ENCODE results near the gene RIN3. TPM values are rescaled to one million over a fixed set of nuclear protein-coding genes. Genes with fewer than 3 reads are reported as not detected.
"Not testable (repeated sequence)": the region's sequence is repeated elsewhere in the genome, so short reads cannot be mapped to it uniquely, and the experiment has no call there.

RIN3 gene
- total RNA-seq, 2 experiments from 2014 or later = 52.6 to 56.8 TPM

DNA sequence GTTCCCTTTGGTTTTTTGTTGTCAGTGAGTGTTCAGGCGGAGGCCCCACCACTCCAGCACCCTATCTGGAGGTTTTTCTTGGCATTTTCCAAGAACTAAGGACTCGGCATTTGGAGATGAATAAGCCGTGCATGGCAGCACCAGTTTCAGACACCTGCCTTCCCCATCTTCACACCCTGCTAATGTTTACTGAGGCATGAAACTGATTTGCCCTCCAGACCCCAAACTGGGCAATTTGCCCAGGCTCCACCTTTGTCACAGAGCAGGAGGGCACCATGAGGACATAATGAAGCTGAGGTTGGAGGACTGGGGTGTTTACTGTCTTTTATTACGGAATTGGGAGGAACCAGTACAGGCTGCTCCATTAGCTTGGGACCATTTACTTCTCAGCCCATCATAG lies 121.5 kb downstream of the RIN3 start:
- H3K9me3 Mint-ChIP-seq = no peaks in the 10 kb centered on the region
- CTCF ChIA-PET = interaction anchor here (1.9 kb wide), 1 partner anchor 16 kb away, joined by 4 read pairs; no protein-coding TSS in a partner anchor
- H3K27ac Mint-ChIP-seq = no peak overlapping the region
- peaks cover 19% of the 10 kb centered on the region for H3K4me1 Mint-ChIP-seq
- H3K4me3 Mint-ChIP-seq = no peak overlapping the region
- no peaks in the 10 kb centered on the region for H3K27me3 Mint-ChIP-seq
- POLR2A ChIA-PET = no interaction called here
- H3K36me3 Mint-ChIP-seq (ENCODE audit: low read depth) = no peaks in the 10 kb centered on the region
- DNase-seq = no peak

DNA sequence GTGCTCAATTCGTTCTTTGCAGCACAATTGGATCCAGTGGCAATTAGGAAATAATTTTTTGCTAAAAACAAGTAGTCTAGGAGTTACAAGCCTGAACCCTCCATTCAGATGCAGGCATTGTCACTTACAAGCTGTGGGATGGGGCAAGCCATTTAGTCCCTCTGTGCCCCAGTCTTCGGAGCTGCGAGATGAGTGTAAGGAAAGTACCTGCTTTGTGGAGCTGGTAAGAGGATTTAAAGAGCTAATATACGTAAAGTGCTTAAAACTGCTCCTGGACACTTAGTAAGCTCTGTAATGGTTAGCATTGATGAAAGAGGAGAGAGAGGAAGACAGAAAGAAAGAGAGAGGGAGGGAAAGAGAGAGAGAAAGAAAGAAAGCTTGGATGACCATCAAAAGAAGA lies 122.3 kb downstream of the RIN3 start:
- POLR2A ChIA-PET = no interaction called here
- H3K27me3 Mint-ChIP-seq = no peaks in the 10 kb centered on the region
- no peak for DNase-seq
- H3K9me3 Mint-ChIP-seq = no peaks in the 10 kb centered on the region
- H3K36me3 Mint-ChIP-seq (ENCODE audit: low read depth) = no peaks in the 10 kb centered on the region
- CTCF ChIA-PET = no interaction called here
- no peak overlapping the region for H3K27ac Mint-ChIP-seq
- H3K4me3 Mint-ChIP-seq = no peak overlapping the region
- H3K4me1 Mint-ChIP-seq = peaks cover 19% of the 10 kb centered on the region

DNA sequence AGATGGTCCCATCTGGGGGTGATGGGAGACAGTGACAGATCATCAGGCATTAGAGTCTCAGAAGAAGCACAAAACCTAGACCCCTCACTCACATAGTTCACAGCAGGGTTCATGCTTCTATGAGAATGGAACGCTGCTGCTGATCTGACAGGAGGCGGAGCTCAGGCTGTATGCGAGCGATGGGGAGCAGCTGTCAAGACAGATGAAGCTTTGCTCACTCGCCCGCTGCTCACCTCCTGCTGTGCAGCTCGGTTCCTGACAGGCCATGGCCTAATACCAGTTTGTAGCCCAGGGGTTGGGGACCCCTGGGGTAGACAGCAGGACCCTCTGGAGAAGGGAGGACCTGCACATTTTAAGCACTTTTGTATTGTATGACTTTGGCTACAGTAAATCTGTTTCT lies 123.6 kb downstream of the RIN3 start:
- no peak overlapping the region for H3K27ac Mint-ChIP-seq
- H3K27me3 Mint-ChIP-seq = no peaks in the 10 kb centered on the region
- CTCF ChIA-PET = interaction anchor here (1.0 kb wide), 1 partner anchor 16 kb away, joined by 3 read pairs; no protein-coding TSS in a partner anchor
- H3K9me3 Mint-ChIP-seq = no peaks in the 10 kb centered on the region
- POLR2A ChIA-PET = no interaction called here
- peaks cover 19% of the 10 kb centered on the region for H3K4me1 Mint-ChIP-seq
- no peaks in the 10 kb centered on the region for H3K36me3 Mint-ChIP-seq (ENCODE audit: low read depth)
- no peak for DNase-seq
- no peak overlapping the region for H3K4me3 Mint-ChIP-seq

DNA sequence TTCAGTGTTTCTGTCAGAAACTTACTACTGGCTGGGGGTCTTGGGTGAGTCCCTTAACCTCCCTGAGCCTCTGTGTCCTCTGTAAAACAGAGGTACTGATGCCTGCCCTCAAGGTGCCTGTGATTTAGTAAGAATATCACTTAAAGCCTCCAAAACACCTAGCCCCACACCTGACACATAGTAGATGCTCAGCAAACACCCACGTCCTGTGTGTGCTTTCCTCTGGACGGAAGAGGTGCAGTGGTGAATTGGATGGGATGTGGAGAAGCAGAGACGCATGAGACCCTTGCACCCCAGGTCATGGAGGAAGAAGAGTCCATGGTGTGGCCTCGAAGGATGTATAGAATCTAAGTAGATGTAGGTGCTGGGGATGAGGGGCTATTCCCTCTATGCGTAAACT lies 124.3 kb downstream of the RIN3 start:
- H3K4me1 Mint-ChIP-seq = peaks cover 14% of the 10 kb centered on the region
- no peaks in the 10 kb centered on the region for H3K9me3 Mint-ChIP-seq
- H3K36me3 Mint-ChIP-seq (ENCODE audit: low read depth) = peaks cover 1% of the 10 kb centered on the region
- H3K4me3 Mint-ChIP-seq = no peak overlapping the region
- DNase-seq = no peak
- no peak overlapping the region for H3K27ac Mint-ChIP-seq
- H3K27me3 Mint-ChIP-seq = no peaks in the 10 kb centered on the region
- POLR2A ChIA-PET = no interaction called here
- CTCF ChIA-PET = interaction anchor here (1.0 kb wide), 1 partner anchor 15 kb away, joined by 3 read pairs; no protein-coding TSS in a partner anchor

DNA sequence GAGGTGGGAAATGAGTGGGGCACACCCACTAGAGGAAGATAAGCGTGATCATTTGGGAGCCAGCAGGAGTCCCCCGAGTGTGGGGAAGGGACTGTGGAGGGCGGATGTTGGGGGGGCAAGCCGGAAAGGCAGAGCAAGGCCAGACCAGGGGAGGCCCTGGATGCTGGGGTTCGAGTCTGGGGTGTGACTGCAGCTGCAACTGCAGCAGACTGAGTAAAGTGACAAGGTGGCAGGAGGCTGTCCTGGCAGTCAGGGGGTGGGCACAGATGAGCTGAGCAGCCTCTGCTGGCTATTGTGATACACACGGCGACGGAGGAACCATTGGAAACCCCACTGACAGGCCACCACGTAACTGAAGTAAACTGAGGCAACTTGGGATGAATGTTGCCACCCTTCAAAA lies 124.7 kb downstream of the RIN3 start:
- H3K9me3 Mint-ChIP-seq = no peaks in the 10 kb centered on the region
- no peak overlapping the region for H3K4me3 Mint-ChIP-seq
- H3K27me3 Mint-ChIP-seq = no peaks in the 10 kb centered on the region
- H3K4me1 Mint-ChIP-seq = peaks cover 10% of the 10 kb centered on the region
- ChIA-PET CTCF (no interaction called here), POLR2A (no interaction called here)
- H3K36me3 Mint-ChIP-seq (ENCODE audit: low read depth) = peaks cover 1% of the 10 kb centered on the region
- no peak overlapping the region for H3K27ac Mint-ChIP-seq
- no peak for DNase-seq

DNA sequence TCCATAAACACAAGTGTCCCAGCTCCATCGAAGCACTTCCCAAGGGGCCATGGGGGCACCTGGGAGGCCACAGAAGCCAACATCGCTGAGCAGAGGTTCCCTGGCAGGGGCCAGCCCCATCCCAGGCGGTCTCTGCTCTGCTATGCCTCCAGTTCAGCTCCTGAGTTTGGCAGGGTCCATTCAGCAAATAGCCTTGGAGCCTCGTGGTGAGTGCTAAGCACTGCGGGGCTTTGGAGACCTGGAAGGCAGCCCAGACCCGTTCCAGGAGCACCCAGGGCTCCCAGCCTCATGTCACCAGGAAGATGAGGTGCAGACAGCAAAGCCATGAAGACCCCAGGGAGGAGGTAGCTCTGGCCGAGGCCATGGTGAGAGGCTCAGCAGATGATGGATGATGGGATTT lies 125.3 kb downstream of the RIN3 start:
- Mint-ChIP-seq H3K9me3 (no peaks in the 10 kb centered on the region), H3K4me1 (peaks cover 5% of the 10 kb centered on the region), H3K27ac (peak overlapping the region; percentile 20), H3K27me3 (no peaks in the 10 kb centered on the region), H3K36me3 (ENCODE audit: low read depth) (peaks cover 1% of the 10 kb centered on the region), H3K4me3 (no peak overlapping the region)
- CTCF ChIA-PET = no interaction called here
- DNase-seq = no peak
- POLR2A ChIA-PET = no interaction called here

DNA sequence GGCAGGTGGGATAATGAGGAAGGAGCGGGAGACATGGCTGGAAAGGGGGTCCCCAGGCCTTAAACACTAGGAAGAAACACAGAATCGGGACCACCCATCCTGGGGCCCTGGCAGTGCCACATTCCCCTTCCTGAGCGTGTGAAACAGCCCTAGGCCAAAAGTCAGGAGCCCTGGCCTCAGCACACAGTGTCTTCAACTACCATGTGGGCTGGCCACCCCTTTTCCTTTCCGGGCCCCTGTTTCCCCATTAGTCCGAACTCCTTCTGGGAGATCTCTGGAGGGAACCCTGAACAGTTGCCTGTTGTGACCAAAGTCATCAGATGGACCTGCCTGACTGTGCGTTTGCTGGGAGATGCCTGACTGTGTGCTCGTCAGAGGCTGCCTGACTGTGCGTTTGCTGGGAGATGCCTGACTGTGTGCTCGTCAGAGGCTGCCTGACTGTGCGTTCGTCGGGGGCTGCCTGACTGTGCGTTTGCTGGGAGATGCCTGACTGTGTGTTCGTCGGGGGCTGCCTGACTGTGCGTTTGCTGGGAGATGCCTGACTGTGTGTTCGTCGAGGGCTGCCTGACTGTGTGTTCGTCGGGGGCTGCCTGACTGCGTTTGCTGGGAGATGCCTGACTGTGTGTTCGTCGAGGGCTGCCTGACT lies 126.0 kb downstream of the RIN3 start:
- H3K27me3 Mint-ChIP-seq; H3K36me3 Mint-ChIP-seq (ENCODE audit: low read depth); DNase-seq; H3K4me1 Mint-ChIP-seq; CTCF ChIA-PET; H3K9me3 Mint-ChIP-seq; POLR2A ChIA-PET; H3K4me3 Mint-ChIP-seq: not testable (repeated sequence)
- peak overlapping the region; percentile 20 for H3K27ac Mint-ChIP-seq

DNA sequence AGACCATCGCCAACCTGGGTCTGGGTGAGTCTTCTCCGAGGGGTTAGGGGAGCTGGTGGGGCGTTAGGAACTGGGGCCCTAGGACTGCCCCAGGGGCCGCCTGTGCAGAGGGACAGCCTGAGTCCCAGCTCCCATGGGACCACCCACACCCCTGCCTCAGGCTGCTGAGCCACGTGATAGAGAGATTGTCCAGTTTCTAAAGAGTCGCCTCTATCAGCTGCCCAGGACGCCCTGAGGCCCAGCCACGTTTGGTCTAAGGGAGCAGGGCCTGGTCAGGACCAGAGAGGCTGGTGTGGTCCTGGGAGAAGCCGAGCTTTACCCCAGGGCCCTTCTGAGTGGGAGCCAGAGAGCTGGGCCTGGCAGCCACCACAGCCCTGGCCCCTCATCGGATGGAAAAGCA lies 127.7 kb downstream of the RIN3 start:
- ChIA-PET CTCF (interaction anchor here (0.6 kb wide), 1 partner anchor 248 kb away, joined by 3 read pairs; no protein-coding TSS in a partner anchor), POLR2A (no interaction called here)
- peaks cover 16% of the 10 kb centered on the region for H3K36me3 Mint-ChIP-seq (ENCODE audit: low read depth)
- H3K4me3 Mint-ChIP-seq = no peak overlapping the region
- peaks cover 18% of the 10 kb centered on the region for H3K4me1 Mint-ChIP-seq
- peaks cover 4% of the 10 kb centered on the region for H3K9me3 Mint-ChIP-seq
- no peak overlapping the region for H3K27ac Mint-ChIP-seq
- H3K27me3 Mint-ChIP-seq = no peaks in the 10 kb centered on the region
- DNase-seq = no peak

DNA sequence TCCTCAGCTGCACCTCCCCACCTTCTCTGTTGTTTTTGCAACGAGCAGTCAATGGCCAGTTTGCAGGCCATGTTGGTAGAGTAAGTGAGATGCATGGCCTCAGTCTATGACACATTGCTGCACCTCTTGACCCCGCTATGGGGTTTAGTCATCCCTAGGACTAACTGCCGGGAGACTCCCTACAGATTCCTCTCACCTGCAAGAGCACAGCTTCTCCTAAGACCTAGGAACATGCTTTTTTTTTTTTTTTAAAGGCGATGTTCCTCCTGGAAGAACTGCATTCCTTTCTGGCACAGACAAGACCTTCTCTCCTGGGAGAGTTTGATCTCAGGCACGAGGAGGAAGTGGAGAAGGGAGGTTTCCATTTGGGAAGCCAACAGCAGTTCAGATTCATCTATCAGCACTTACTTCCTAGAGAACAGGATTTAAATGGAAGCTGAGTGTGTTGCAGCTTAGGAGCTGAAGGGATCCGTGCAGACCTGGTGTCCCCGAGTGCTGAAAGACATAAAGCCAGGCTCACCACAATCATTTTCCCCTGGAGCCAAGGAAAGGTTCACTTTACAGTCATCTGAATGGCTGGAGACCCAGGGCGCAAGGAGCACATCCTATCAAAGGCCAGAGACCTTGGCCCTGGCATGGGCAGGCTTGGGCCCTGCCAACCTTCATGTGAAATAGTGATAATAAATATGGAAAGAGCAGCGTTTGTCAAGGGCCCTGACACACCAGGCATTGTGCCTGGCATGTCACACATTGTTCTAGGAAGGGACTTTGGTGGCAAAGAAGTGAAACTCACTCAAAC lies 130.8 kb downstream of the RIN3 start:
- peaks cover 43% of the 10 kb centered on the region for H3K4me1 Mint-ChIP-seq
- H3K27me3 Mint-ChIP-seq = no peaks in the 10 kb centered on the region
- no peak overlapping the region for H3K4me3 Mint-ChIP-seq
- peaks cover 4% of the 10 kb centered on the region for H3K9me3 Mint-ChIP-seq
- H3K36me3 Mint-ChIP-seq (ENCODE audit: low read depth) = peaks cover 16% of the 10 kb centered on the region
- H3K27ac Mint-ChIP-seq = no peak overlapping the region
- DNase-seq = no peak
- CTCF ChIA-PET = interaction anchor here (0.6 kb wide), 1 partner anchor 131 kb away, joined by 4 read pairs; no protein-coding TSS in a partner anchor
- POLR2A ChIA-PET = no interaction called here

DNA sequence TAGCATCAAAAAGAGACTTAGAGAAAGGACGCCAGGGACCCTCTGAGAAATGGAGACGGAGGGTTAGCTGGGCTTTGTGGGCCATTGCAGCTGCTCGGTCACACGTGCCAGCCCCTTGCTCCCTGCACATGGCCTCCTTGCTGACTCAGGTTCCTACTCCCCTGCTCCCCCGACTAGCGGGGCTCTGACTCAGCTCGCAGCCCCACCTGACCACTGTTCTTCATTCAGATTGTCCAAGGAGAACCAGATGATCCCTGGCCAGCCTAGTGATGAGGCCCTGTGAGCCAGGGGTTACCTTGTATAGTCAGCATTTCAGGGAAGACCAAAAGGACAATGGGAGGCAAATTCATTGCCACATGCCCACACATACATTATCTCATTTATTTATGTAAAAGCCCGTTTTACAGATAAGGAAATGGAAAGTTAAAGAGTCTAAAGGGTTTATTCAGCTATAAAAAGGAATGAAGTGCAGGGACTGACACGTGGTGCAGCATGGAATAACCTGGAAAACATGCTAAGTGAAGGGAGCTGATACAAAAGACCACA lies 131.5 kb downstream of the RIN3 start:
- no peak overlapping the region for H3K4me3 Mint-ChIP-seq

DNA sequence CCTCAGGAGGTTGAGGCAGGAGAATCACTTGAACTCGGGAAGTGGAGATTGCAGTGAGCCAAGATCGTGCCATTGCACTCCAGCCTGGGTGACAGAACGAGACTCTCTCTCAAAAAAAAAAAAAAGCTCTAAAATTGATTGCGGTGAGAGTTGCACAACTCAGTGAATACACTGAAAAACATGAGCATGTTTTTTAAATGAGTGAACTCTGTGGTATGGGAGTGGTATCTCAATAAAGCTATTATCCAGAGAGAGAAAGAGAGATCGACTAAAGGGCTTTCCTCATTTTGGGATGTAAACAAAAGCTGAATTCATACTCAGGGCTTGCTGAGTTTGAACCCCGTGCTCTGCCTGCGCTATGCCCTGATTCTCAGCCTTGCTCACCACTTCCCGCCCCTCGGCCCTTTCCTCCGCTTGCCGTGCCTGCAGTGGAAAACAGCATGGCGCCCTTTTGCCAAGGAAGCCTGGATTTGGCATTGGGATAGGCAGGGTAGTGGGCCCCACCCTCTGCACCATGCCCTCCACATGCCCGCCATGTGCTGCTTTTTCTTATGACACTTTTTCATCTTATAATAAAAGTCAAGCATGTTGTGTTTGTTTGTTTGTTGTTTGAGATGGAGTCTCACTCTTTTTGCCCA lies 132.4 kb downstream of the RIN3 start:
- Mint-ChIP-seq H3K9me3 (peaks cover 4% of the 10 kb centered on the region), H3K27ac (peak overlapping the region; percentile 85), H3K27me3 (no peaks in the 10 kb centered on the region), H3K36me3 (ENCODE audit: low read depth) (peaks cover 19% of the 10 kb centered on the region), H3K4me3 (peak overlapping the region; percentile 17), H3K4me1 (peaks cover 59% of the 10 kb centered on the region)
- ChIA-PET CTCF (interaction anchor here (0.7 to 1.0 kb wide), 2 partner anchors 26 to 1260 kb away, joined by 3 to 4 read pairs; no protein-coding TSS in a partner anchor), POLR2A (no interaction called here)
- no peak for DNase-seq

More for the DNA sequence above, 131.5 kb downstream of the RIN3 start:
- POLR2A ChIA-PET = no interaction called here
- Mint-ChIP-seq H3K27ac (peak overlapping the region; percentile 85), H3K27me3 (no peaks in the 10 kb centered on the region), H3K9me3 (peaks cover 4% of the 10 kb centered on the region), H3K36me3 (ENCODE audit: low read depth) (peaks cover 18% of the 10 kb centered on the region), H3K4me1 (peaks cover 50% of the 10 kb centered on the region)
- CTCF ChIA-PET = interaction anchor here (0.6 kb wide), 1 partner anchor 130 kb away, joined by 4 read pairs; no protein-coding TSS in a partner anchor
- DNase-seq = no peak

DNA sequence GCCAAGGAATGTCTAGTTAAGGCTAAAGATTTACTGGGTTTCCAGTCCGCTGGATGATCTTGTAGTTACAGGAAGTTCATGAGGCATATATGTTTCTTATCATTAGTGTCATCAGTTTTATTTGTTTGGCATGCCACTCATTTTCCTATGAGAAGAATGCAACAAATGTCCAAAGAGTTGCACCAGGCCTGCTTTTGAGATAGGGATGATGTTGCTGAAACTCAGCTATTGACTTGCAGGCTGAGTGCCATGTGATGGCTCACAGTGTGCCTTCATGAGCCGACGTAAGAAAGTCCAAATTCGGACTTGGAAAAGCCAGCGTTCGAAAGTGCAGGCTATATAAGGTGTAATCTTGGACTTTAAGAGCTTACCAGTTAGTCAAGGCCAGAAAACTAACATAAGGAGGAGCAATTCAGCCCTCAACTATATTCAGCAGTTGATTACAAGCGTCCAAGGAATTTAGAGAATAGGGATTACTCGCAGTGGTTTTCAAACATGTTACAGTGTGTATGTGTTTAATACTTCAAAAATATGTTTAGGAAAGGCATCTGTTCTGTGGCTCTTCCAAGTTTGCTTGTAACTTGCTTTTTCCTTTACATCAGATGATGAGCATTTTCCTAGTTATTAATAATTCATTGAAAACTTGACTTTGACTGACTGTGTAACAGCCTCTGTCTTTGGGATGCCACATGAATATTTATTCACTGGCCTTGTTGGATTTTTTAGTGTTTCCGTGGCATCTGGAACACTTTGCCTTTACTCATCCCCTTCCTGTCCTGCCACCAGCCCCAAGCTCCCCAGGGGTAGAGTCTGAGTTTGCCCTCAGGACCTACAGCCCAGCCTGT lies 133.6 kb downstream of the RIN3 start:
- Mint-ChIP-seq H3K27ac (peak overlapping the region; percentile 85), H3K27me3 (no peaks in the 10 kb centered on the region), H3K4me1 (peaks cover 62% of the 10 kb centered on the region), H3K36me3 (ENCODE audit: low read depth) (peaks cover 25% of the 10 kb centered on the region), H3K9me3 (peaks cover 4% of the 10 kb centered on the region), H3K4me3 (peak overlapping the region; percentile 17)
- ChIA-PET CTCF (interaction anchor here (1.0 kb wide), 1 partner anchor 23 kb away, joined by 3 read pairs; no protein-coding TSS in a partner anchor), POLR2A (no interaction called here)
- no peak for DNase-seq

Measured in activated CD4-positive, alpha-beta T cell treated with anti-CD3 and anti-CD28 coated beads, Interleukin-2, amount 10 ng/mL, durations not matched to agents 7 days and 5 days (primary cell).